WTC11 (cell line): ENCODE results near the gene COL11A1. TPM values are rescaled to one million over a fixed set of nuclear protein-coding genes. Genes with fewer than 3 reads are reported as not detected.

Experiments used
- ATAC-seq: fragments of 200-7000 bp; cut with Tn5 transposase; 2 replicates; pipeline ENCODE4 v1.10.0; 2021; ENCODE audit warnings: mild to moderate bottlenecking, moderate library complexity
- CTCF ChIA-PET: fragments of 300-600 bp; sonication (Branson Sonifier 250); formaldehyde crosslinking; loops from one replicate; lab custom pipeline; 2021; ENCODE audit warnings: antibody characterized with exemption; lab: Charles Lee
- POLR2A ChIA-PET: fragments of 350-600 bp; sonication (Branson Sonifier 250); formaldehyde crosslinking; loops from one replicate; lab custom pipeline; 2021; ENCODE audit warnings: antibody characterized with exemption; lab: Charles Lee
- DNase-seq: peaks from one replicate; pipeline ENCODE4 v3.0.0; 2021; ENCODE audit warnings: low spot score
- H3K27ac Mint-ChIP-seq: 2 replicates; pipeline ENCODE4 v1.8.0; 2021; ENCODE audit warnings: mixed read lengths
- H3K27me3 Mint-ChIP-seq: 2 replicates; pipeline ENCODE4 v1.8.0; 2021; ENCODE audit warnings: low read depth, mild to moderate bottlenecking, moderate library complexity, mixed read lengths
- H3K36me3 Mint-ChIP-seq: 2 replicates; pipeline ENCODE4 v1.8.0; 2021; ENCODE audit warnings: mixed read lengths
- H3K4me1 Mint-ChIP-seq: 2 replicates; pipeline ENCODE4 v1.8.0; 2022; ENCODE audit warnings: mixed read lengths
- H3K4me3 Mint-ChIP-seq: 2 replicates; pipeline ENCODE4 v1.8.0; 2021; ENCODE audit warnings: mild to moderate bottlenecking, moderate library complexity, mixed read lengths
- H3K9me3 Mint-ChIP-seq: 2 replicates; pipeline ENCODE4 v1.8.0; 2021; ENCODE audit warnings: mixed read lengths
- CDX4 ChIP-seq: fragments of 250-450 bp; sonication (Bioruptor Pico); IDR thresholded peaks from 2 replicates; pipeline ENCODE4 v1.9.0; 2021; ENCODE audit warnings: moderate library complexity, mild to moderate bottlenecking, inconsistent platforms, borderline replicate concordance
- E2F1 ChIP-seq: sonication (generic); formaldehyde crosslinking; IDR thresholded peaks from 2 replicates; pipeline ENCODE4 v1.8.0; 2022; ENCODE audit warnings: mild to moderate bottlenecking, missing genetic modification reagents
- ELF4 ChIP-seq: sonication (generic); formaldehyde crosslinking; IDR thresholded peaks from 2 replicates; pipeline ENCODE4 v1.8.1; 2022; ENCODE audit warnings: low read depth, mild to moderate bottlenecking, moderate library complexity, missing genetic modification reagents
- FOXK1 ChIP-seq: sonication (generic); formaldehyde crosslinking; IDR thresholded peaks from 2 replicates; pipeline ENCODE4 v1.8.0; 2022; ENCODE audit warnings: mild to moderate bottlenecking, moderate library complexity, missing genetic modification reagents
- GRHL2 ChIP-seq: fragments of 250-450 bp; sonication (Bioruptor Pico); IDR thresholded peaks from 2 replicates; pipeline ENCODE4 v1.8.0; 2022; ENCODE audit warnings: mild to moderate bottlenecking, moderate library complexity; ENCODE audit not compliant: insufficient replicate concordance, severe bottlenecking
- KAT7 ChIP-seq: sonication (generic); formaldehyde crosslinking; IDR thresholded peaks from 2 replicates; pipeline ENCODE4 v1.8.1; 2023; ENCODE audit warnings: missing genetic modification reagents, mild to moderate bottlenecking, borderline replicate concordance
- MLX ChIP-seq: sonication (generic); formaldehyde crosslinking; IDR thresholded peaks from 2 replicates; pipeline ENCODE4 v1.8.1; 2023; ENCODE audit warnings: mild to moderate bottlenecking, missing genetic modification reagents, moderate library complexity
- NFATC4 ChIP-seq: fragments of 250-450 bp; sonication (Bioruptor Pico); IDR thresholded peaks from 2 replicates; pipeline ENCODE4 v1.9.0; 2021; ENCODE audit warnings: mild to moderate bottlenecking
- NFE2L1 ChIP-seq: sonication (generic); formaldehyde crosslinking; IDR thresholded peaks from 2 replicates; pipeline ENCODE4 v1.8.1; 2023; ENCODE audit warnings: missing genetic modification reagents
- NR3C1 ChIP-seq: sonication (generic); formaldehyde crosslinking; conservative IDR thresholded peaks from 2 replicates; pipeline ENCODE4 v1.8.1; 2023; ENCODE audit warnings: low read depth, mild to moderate bottlenecking, missing genetic modification reagents
- PREB ChIP-seq: sonication (generic); formaldehyde crosslinking; IDR thresholded peaks from 2 replicates; pipeline ENCODE4 v1.8.1; 2022; ENCODE audit warnings: mild to moderate bottlenecking, missing genetic modification reagents, moderate library complexity, borderline replicate concordance
- RORB ChIP-seq: fragments of 250-450 bp; sonication (Bioruptor Pico); IDR thresholded peaks from 2 replicates; pipeline ENCODE4 v1.9.0; 2021; ENCODE audit warnings: mild to moderate bottlenecking
- TCF7 ChIP-seq: sonication (generic); formaldehyde crosslinking; IDR thresholded peaks from 2 replicates; pipeline ENCODE4 v1.8.0; 2022; ENCODE audit warnings: mild to moderate bottlenecking, low read depth, missing genetic modification reagents, moderate library complexity
- ZBTB43 ChIP-seq: sonication (generic); formaldehyde crosslinking; IDR thresholded peaks from 2 replicates; pipeline ENCODE4 v1.8.1; 2023; ENCODE audit warnings: mild to moderate bottlenecking, missing genetic modification reagents
- ZNF317 ChIP-seq: sonication (generic); formaldehyde crosslinking; IDR thresholded peaks from 2 replicates; pipeline ENCODE4 v1.8.1; 2023; ENCODE audit warnings: low read depth, mild to moderate bottlenecking, moderate library complexity, missing genetic modification reagents, borderline replicate concordance
- ZNF423 ChIP-seq: fragments of 250-450 bp; sonication (Bioruptor Pico); IDR thresholded peaks from 2 replicates; pipeline ENCODE4 v2.1.2; 2022; ENCODE audit warnings: mild to moderate bottlenecking, moderate library complexity
- ZNF512 ChIP-seq: sonication (generic); formaldehyde crosslinking; IDR thresholded peaks from 2 replicates; pipeline ENCODE4 v1.8.1; 2022; ENCODE audit warnings: missing genetic modification reagents, borderline replicate concordance
- total RNA-seq: library from RNA; stranded (reverse); gene quantifications from 3 replicates; pipeline ENCODE4 v1.2.3, GENCODE V29; 2021
- TF ChIP-seq, protein P1 (sequence below): sonication (generic); formaldehyde crosslinking; IDR thresholded peaks from 2 replicates; pipeline ENCODE4 v1.8.0; 2022; ENCODE audit warnings: mild to moderate bottlenecking, missing genetic modification reagents
- TF ChIP-seq, protein P2 (sequence below): sonication (generic); formaldehyde crosslinking; IDR thresholded peaks from 2 replicates; pipeline ENCODE4 v1.8.1; 2022; ENCODE audit warnings: mild to moderate bottlenecking, moderate library complexity, missing genetic modification reagents
- TF ChIP-seq, protein P3 (sequence below): fragments of 250-450 bp; sonication (Bioruptor Pico); IDR thresholded peaks from 2 replicates; pipeline ENCODE4 v1.9.0; 2021; ENCODE audit warnings: mild to moderate bottlenecking

COL11A1 gene
- total RNA-seq, 1 experiment from 2014 or later = 13.1 TPM

GRCh38 chr1:103109311-103109920 is 1.1 kb upstream of the COL11A1 start:
- peak overlapping the region; percentile 82 for H3K4me3 Mint-ChIP-seq
- ATAC-seq = peak; percentile 3; the same call in 1 of the 2 replicates
- H3K9me3 Mint-ChIP-seq = no peaks in the 10 kb centered on the region
- CTCF ChIA-PET = interaction anchor here (5.8 kb wide), 1 partner anchor 352 kb away, joined by 106 read pairs; no protein-coding TSS in a partner anchor
- no peak overlapping the region for H3K27ac Mint-ChIP-seq
- H3K4me1 Mint-ChIP-seq = peaks cover 24% of the 10 kb centered on the region
- POLR2A ChIA-PET = no interaction called here
- peak; percentile 13 for DNase-seq
- H3K36me3 Mint-ChIP-seq = no peaks in the 10 kb centered on the region
- H3K27me3 Mint-ChIP-seq = peaks cover 6% of the 10 kb centered on the region
- no peak for TF ChIP-seq E2F1 (CRISPR knock-in tag)
- TF ChIP-seq ZNF317 (CRISPR knock-in tag) = no peak
- no peak for TF ChIP-seq FOXK1
- no peak for TF ChIP-seq MLX
- TF ChIP-seq, protein P1, sequence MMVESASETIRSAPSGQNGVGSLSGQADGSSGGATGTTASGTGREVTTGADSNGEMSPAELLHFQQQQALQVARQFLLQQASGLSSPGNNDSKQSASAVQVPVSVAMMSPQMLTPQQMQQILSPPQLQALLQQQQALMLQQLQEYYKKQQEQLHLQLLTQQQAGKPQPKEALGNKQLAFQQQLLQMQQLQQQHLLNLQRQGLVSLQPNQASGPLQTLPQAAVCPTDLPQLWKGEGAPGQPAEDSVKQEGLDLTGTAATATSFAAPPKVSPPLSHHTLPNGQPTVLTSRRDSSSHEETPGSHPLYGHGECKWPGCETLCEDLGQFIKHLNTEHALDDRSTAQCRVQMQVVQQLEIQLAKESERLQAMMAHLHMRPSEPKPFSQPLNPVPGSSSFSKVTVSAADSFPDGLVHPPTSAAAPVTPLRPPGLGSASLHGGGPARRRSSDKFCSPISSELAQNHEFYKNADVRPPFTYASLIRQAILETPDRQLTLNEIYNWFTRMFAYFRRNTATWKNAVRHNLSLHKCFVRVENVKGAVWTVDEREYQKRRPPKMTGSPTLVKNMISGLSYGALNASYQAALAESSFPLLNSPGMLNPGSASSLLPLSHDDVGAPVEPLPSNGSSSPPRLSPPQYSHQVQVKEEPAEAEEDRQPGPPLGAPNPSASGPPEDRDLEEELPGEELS (CRISPR knock-in tag) = no peak
- no peak for TF ChIP-seq GRHL2 (CRISPR knock-in tag)
- TF ChIP-seq NR3C1 (CRISPR knock-in tag) = no peak
- TF ChIP-seq ZBTB43 (CRISPR knock-in tag) = no peak
- TF ChIP-seq PREB = no peak
- TF ChIP-seq ZNF512 (CRISPR knock-in tag) = no peak
- TF ChIP-seq, protein P2, sequence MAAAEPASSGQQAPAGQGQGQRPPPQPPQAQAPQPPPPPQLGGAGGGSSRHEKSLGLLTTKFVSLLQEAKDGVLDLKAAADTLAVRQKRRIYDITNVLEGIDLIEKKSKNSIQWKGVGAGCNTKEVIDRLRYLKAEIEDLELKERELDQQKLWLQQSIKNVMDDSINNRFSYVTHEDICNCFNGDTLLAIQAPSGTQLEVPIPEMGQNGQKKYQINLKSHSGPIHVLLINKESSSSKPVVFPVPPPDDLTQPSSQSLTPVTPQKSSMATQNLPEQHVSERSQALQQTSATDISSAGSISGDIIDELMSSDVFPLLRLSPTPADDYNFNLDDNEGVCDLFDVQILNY (CRISPR knock-in tag) = no peak
- TF ChIP-seq, protein P3, sequence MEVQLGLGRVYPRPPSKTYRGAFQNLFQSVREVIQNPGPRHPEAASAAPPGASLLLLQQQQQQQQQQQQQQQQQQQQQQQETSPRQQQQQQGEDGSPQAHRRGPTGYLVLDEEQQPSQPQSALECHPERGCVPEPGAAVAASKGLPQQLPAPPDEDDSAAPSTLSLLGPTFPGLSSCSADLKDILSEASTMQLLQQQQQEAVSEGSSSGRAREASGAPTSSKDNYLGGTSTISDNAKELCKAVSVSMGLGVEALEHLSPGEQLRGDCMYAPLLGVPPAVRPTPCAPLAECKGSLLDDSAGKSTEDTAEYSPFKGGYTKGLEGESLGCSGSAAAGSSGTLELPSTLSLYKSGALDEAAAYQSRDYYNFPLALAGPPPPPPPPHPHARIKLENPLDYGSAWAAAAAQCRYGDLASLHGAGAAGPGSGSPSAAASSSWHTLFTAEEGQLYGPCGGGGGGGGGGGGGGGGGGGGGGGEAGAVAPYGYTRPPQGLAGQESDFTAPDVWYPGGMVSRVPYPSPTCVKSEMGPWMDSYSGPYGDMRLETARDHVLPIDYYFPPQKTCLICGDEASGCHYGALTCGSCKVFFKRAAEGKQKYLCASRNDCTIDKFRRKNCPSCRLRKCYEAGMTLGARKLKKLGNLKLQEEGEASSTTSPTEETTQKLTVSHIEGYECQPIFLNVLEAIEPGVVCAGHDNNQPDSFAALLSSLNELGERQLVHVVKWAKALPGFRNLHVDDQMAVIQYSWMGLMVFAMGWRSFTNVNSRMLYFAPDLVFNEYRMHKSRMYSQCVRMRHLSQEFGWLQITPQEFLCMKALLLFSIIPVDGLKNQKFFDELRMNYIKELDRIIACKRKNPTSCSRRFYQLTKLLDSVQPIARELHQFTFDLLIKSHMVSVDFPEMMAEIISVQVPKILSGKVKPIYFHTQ = no peak
- no peak for TF ChIP-seq NFE2L1 (CRISPR knock-in tag)
- TF ChIP-seq RORB (CRISPR knock-in tag) = no peak
- no peak for TF ChIP-seq KAT7 (CRISPR knock-in tag)
- TF ChIP-seq ZNF423 (CRISPR knock-in tag) = no peak
- TF ChIP-seq ELF4 = no peak
- no peak for TF ChIP-seq TCF7 (CRISPR knock-in tag)
- no peak for TF ChIP-seq CDX4 (CRISPR knock-in tag)
- no peak for TF ChIP-seq NFATC4 (CRISPR knock-in tag)
